Vagina (tissue), 2 donors: ENCODE measurements around the gene LTBP4.

Experiments used
- POLR2A ChIP-seq, 2 donors: fragments of 450-650 bp; IDR thresholded peaks; one replicate each; pipeline ENCODE4 v1.6.1; 2017; ENCODE audit warnings: antibody characterized with exemption in 2 of 2, mild to moderate bottlenecking in 2 of 2, moderate library complexity in 2 of 2
- POLR2AphosphoS5 ChIP-seq, 2 donors: sonication (generic); formaldehyde crosslinking; IDR thresholded peaks; one replicate each; pipeline ENCODE4 v1.9.0; 2017; ENCODE audit warnings: antibody characterized with exemption in 2 of 2, mild to moderate bottlenecking in 2 of 2, low read depth in 1 of 2; ENCODE audit not compliant: insufficient read depth in 1 of 2
- TF ChIP-seq, protein P1 (sequence below), 3 experiments: fragments of 450-650 bp in 2 of 3; fragments of 200-600 bp in 1 of 3; sonication (generic) in 1 of 3; IDR thresholded peaks; one replicate each; pipeline ENCODE4 v1.5.1; 2017 to 2019; ENCODE audit warnings: antibody characterized with exemption in 3 of 3, mild to moderate bottlenecking in 2 of 3, moderate library complexity in 2 of 3

- TF ChIP-seq, protein P1, sequence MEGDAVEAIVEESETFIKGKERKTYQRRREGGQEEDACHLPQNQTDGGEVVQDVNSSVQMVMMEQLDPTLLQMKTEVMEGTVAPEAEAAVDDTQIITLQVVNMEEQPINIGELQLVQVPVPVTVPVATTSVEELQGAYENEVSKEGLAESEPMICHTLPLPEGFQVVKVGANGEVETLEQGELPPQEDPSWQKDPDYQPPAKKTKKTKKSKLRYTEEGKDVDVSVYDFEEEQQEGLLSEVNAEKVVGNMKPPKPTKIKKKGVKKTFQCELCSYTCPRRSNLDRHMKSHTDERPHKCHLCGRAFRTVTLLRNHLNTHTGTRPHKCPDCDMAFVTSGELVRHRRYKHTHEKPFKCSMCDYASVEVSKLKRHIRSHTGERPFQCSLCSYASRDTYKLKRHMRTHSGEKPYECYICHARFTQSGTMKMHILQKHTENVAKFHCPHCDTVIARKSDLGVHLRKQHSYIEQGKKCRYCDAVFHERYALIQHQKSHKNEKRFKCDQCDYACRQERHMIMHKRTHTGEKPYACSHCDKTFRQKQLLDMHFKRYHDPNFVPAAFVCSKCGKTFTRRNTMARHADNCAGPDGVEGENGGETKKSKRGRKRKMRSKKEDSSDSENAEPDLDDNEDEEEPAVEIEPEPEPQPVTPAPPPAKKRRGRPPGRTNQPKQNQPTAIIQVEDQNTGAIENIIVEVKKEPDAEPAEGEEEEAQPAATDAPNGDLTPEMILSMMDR (IDR thresholded peaks at IDR 0.05): no peak
- TF ChIP-seq POLR2A (IDR thresholded peaks at IDR 0.05) (no peak), POLR2AphosphoS5 (IDR thresholded peaks at IDR 0.05; ENCODE audit: insufficient read depth in 1 of 2, low read depth in 1 of 2) (no peak)
Measured at GRCh38 chr19:40589591-40590429, 11.4 kb upstream of the LTBP4 start.
